Measurements from ENCODE around the gene HMGXB4.
"Not testable (repeated sequence)": the region's sequence is repeated elsewhere in the genome, so short reads cannot be mapped to it uniquely, and the experiment has no call there.

HMGXB4 gene

GRCh38 chr22:35257321-35258190, at the start of gene HMGXB4:
HMGXB4 (plus strand) TSS chr22:35257493; CDS start chr22:35262391, 4,898 bp downstream.
- no peak for DNase-seq

- no peak for DNase-seq
Observed at GRCh38 chr22:35208003-35208402, 49.3 kb upstream of the HMGXB4 start.

- no peak for DNase-seq
Observed at GRCh38 chr22:35209203-35209602, 48.1 kb upstream of the HMGXB4 start.

- no peak for DNase-seq
Observed at GRCh38 chr22:35212009-35212408, 45.3 kb upstream of the HMGXB4 start.

GRCh38 chr22:35212996-35213395, 44.3 kb upstream of the HMGXB4 start:
- no peak for DNase-seq

GRCh38 chr22:35214968-35215367, 42.3 kb upstream of the HMGXB4 start:
- DNase-seq = no peak

- no peak for DNase-seq
Observed at GRCh38 chr22:35215993-35216392, 41.3 kb upstream of the HMGXB4 start.

- DNase-seq = no peak
Observed at GRCh38 chr22:35217527-35217926, 39.8 kb upstream of the HMGXB4 start.

- no peak for DNase-seq
Observed at GRCh38 chr22:35218079-35218478, 39.2 kb upstream of the HMGXB4 start.

- DNase-seq = no peak
Observed at GRCh38 chr22:35219012-35219411, 38.3 kb upstream of the HMGXB4 start.

GRCh38 chr22:35220221-35220620, 37.1 kb upstream of the HMGXB4 start:
- no peak for DNase-seq

- no peak for DNase-seq
Observed at GRCh38 chr22:35225010-35225409, 32.3 kb upstream of the HMGXB4 start.

- no peak for DNase-seq
Observed at GRCh38 chr22:35226958-35227647, 30.2 kb upstream of the HMGXB4 start.

GRCh38 chr22:35229865-35230264, 27.4 kb upstream of the HMGXB4 start:
- DNase-seq = no peak

GRCh38 chr22:35230417-35230816, 26.9 kb upstream of the HMGXB4 start:
- DNase-seq = no peak

GRCh38 chr22:35230839-35231584, 26.3 kb upstream of the HMGXB4 start:
- no peak for DNase-seq

- DNase-seq = no peak
Observed at GRCh38 chr22:35231585-35232084, 25.7 kb upstream of the HMGXB4 start.

GRCh38 chr22:35238749-35239148, 18.5 kb upstream of the HMGXB4 start:
- not testable (repeated sequence) for DNase-seq

GRCh38 chr22:35244507-35244906, 12.8 kb upstream of the HMGXB4 start:
- DNase-seq = not testable (repeated sequence)

- DNase-seq = no peak
Observed at GRCh38 chr22:35250156-35250555, 7.1 kb upstream of the HMGXB4 start.

- DNase-seq = no peak
Observed at GRCh38 chr22:35253946-35254345, 3.3 kb upstream of the HMGXB4 start.

- no peak for DNase-seq
Observed at GRCh38 chr22:35257002-35257320, 332 bp upstream of the HMGXB4 start.

GRCh38 chr22:35258191-35258988, 1.1 kb downstream of the HMGXB4 start:
- no peak for DNase-seq

Measured in NCI-H1417 treated with DMSO at 0.1 percent for 48 hours (cell line).